LNCaP clone FGC (cell line): Measurements from ENCODE around the gene TROAP.
"Not testable (repeated sequence)": the region's sequence is repeated elsewhere in the genome, so short reads cannot be mapped to it uniquely, and the experiment has no call there.

Experiments
- DNase-seq: peaks from one replicate; pipeline ENCODE4 v3.0.0-alpha.2; 2011; ENCODE audit warnings: low read depth
- H3K4me3 ChIP-seq: 2 replicates; pipeline ENCODE4 v1.5.1; 2011; ENCODE audit warnings: mild to moderate bottlenecking, low read depth, low read length, control low read depth
- TF ChIP-seq, protein P1 (sequence below): IDR thresholded peaks from 2 replicates; pipeline ENCODE4 v1.5.1; 2012; ENCODE audit warnings: mild to moderate bottlenecking; ENCODE audit not compliant: control insufficient read depth, insufficient read depth; ENCODE audit errors: extremely low read depth

TROAP gene

DNA sequence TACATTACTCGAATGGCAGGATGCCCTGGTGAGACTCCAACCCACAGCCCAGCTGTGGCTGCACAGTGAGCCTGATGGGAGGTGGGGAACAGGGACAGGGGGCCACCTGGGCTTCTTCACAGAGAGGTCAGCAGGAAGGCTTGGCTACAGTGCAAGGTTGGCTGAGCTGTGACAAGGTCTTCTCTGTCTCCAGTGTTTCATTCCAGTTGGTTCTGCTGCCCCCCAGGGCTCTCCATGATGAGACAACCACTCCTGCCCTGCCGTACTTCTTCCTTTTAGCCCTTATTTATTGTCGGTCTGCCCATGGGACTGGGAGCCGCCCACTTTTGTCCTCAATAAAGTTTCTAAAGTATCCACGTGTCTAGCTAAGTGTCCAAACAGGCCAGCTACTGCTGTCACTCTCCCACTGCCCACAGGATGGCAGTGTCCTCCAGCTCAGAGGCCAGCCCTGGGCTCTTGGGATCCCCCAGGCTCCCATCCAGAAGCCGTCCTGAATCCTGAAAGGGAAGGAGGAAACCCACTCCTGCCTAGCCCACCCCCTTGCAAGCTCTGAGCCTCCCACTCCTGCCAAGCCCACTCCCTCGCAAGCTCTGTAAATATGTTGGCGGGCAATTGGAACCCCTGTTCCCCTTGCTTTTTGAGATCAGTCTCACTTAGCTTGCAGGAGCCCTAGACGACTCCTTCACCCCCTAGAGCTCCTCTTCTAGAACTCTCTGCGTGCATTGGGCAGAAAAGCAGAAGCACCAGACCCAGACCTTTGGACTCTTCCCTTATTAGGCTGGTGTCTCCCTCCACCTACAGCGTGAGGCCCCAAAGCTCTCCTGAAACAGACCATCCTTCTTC lies 8.5 kb downstream of the TROAP start:
- H3K4me3 ChIP-seq, result no peak overlapping the region; the same call in 1 of the 2 replicates
- peak; percentile 83 for DNase-seq
- TF ChIP-seq, protein P1, sequence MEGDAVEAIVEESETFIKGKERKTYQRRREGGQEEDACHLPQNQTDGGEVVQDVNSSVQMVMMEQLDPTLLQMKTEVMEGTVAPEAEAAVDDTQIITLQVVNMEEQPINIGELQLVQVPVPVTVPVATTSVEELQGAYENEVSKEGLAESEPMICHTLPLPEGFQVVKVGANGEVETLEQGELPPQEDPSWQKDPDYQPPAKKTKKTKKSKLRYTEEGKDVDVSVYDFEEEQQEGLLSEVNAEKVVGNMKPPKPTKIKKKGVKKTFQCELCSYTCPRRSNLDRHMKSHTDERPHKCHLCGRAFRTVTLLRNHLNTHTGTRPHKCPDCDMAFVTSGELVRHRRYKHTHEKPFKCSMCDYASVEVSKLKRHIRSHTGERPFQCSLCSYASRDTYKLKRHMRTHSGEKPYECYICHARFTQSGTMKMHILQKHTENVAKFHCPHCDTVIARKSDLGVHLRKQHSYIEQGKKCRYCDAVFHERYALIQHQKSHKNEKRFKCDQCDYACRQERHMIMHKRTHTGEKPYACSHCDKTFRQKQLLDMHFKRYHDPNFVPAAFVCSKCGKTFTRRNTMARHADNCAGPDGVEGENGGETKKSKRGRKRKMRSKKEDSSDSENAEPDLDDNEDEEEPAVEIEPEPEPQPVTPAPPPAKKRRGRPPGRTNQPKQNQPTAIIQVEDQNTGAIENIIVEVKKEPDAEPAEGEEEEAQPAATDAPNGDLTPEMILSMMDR, result peak; percentile 95

DNA sequence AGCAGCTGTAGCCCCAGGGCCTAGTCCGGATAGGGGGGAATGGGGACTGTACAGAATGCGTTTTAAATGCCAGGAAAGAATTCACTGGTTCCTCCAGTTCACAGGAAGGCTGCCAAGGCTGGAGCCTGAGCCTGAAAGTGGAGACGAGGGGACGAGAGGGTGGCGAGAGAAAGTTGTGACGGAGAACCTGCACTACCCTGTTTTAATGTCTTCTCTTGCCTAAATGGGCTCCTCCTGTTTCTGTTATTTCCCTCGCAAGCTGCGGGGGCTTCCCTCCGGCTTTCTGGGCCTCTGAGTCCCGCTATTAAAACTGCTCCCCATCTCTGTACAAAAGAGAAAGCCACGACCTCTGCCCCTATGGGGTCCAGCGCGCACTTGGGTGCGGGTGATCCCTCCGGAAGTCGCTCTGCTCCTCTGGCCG lies 9.4 kb downstream of the TROAP start:
- TF ChIP-seq, protein P1, result no peak
- no peak overlapping the region for H3K4me3 ChIP-seq
- no peak for DNase-seq

GRCh38 chr12:49332891-49333371 lies 9.9 kb downstream of the TROAP start:
- TF ChIP-seq, protein P1, result no peak
- H3K4me3 ChIP-seq, result no peak overlapping the region
- no peak for DNase-seq

GRCh38 chr12:49333778-49334177 lies 10.7 kb downstream of the TROAP start:
- not testable (repeated sequence) for H3K4me3 ChIP-seq, DNase-seq

DNA sequence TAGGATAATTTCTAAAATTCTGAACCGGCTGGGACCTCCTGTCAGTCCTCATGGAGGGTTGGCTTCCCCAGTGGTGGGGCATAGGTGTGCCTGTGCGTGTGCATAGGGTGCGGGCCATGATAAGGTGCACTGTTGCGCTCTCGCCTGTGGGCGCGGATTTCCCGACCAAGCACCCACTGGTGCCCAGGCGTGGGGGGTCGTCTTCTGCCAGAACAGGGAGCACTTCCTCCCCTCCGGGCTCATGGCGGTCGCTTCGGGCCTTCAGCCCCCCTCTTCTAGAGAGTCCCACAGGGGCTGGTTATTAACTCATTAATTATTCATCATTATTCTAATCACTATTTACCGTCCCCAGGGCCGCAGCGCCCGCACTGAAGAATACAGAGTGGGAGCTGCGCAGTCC lies 11.2 kb downstream of the TROAP start:
- no peak for DNase-seq
- no peak overlapping the region for H3K4me3 ChIP-seq
- TF ChIP-seq, protein P1, result no peak

DNA sequence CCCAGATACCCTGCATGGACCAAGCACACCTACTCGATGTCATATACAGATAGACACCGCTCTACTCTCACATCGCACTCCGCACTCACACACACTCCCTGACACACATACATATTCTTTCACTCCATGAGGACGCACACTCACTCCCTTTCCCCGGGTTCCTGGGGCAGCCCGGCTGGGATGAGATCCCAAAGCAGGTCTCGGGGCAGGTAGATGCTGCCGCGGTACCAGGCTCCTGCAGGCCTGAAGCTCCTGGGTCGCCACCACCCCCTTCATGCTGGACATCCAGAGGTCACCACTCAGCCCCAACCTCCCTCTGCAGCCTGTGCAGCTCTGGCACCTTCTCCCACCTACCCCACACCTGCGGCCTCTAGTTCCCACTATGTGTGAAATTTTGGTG lies 11.6 kb downstream of the TROAP start:
- H3K4me3 ChIP-seq, result no peak overlapping the region
- no peak for DNase-seq
- TF ChIP-seq, protein P1, result no peak

DNA sequence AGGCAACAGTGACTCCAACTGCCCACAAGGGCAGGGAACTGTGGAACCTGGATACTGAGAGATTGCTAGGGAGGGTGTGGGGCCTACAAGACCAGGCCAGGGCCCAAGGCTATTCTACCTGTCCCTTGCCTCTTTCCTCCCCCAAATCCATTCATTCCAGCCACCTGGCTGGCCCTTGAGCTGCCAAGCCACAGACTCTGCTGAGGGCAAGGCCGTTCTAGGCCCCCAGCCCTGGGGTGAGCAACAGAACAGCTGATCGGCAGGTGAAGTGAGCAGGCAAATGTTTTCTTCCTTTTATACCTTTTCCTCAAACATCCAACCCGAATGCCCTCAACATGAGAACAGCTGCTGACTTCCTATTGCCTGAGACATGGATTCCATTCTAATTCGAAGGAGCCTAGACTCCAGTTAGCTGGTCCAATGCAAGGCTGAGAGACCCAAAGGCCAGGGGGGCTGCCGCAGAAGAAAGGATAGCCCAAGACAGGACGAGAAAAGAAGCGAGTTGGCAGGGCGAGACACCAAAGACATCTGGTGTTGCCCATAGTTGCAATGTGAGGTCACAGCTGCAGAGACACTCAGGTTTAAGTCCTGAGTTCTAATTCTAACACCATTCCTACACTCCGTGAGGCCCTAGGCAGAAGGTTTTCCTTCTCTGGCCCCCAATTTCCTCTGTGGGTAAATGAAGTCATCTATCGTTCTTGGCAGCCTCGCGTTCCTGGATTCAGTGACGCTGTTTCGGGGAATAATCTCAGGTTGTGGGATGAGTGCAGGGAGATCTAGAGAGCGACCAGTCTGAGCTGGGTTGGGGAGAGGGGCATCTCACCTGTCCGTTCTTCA lies 12.3 kb downstream of the TROAP start:
- TF ChIP-seq, protein P1, result no peak
- no peak for DNase-seq
- no peak overlapping the region for H3K4me3 ChIP-seq
